SK-N-MC (cell line): ENCODE measurements around the gene ETFA.

Experiments used
- EZH2 ChIP-seq: fragments of 200-600 bp; sonication (generic); IDR thresholded peaks from one replicate; pipeline ENCODE4 v1.6.1; 2017; ENCODE audit warnings: antibody characterized with exemption
- FOXP2 ChIP-seq: optimal IDR thresholded peaks from 2 replicates; pipeline ENCODE3; 2011; ENCODE audit warnings: mild to moderate bottlenecking, moderate library complexity; ENCODE audit not compliant: insufficient read depth; ENCODE audit errors: extremely low read length, control extremely low read depth
- POLR2AphosphoS5 ChIP-seq: IDR thresholded peaks from 2 replicates; pipeline ENCODE4 v1.6.1; 2012; ENCODE audit warnings: mild to moderate bottlenecking, low read depth, low read length, borderline replicate concordance

GRCh38 chr15:76193934-76194333, 117.3 kb downstream of the ETFA start:
- TF ChIP-seq EZH2: no peak
- no peak for TF ChIP-seq POLR2AphosphoS5
- TF ChIP-seq FOXP2: no peak
